HepG2 (cell line): ENCODE measurements around the gene SORBS2. TPM values are rescaled to one million over a fixed set of nuclear protein-coding genes. Genes with fewer than 3 reads are reported as not detected.

Experiments used
- GZF1 ChIP-seq: sonication (generic); formaldehyde crosslinking; IDR thresholded peaks from 2 replicates; pipeline ENCODE4 v1.5.1; 2020; ENCODE audit warnings: mild to moderate bottlenecking, missing genetic modification reagents
- KDM1A ChIP-seq: IDR thresholded peaks from 2 replicates; pipeline ENCODE4 v1.6.1; 2016; ENCODE audit warnings: missing compliant biosample characterization
- MTERF4 ChIP-seq: sonication (generic); formaldehyde crosslinking; IDR thresholded peaks from 2 replicates; pipeline ENCODE4 v1.8.0; 2023; ENCODE audit warnings: mild to moderate bottlenecking, missing genetic modification reagents
- NR0B2 ChIP-seq: sonication (generic); formaldehyde crosslinking; IDR thresholded peaks from 2 replicates; pipeline ENCODE4 v1.4.0; 2020; ENCODE audit warnings: mild to moderate bottlenecking, missing genetic modification reagents
- RAD21 ChIP-seq: fragments of 450-650 bp; formaldehyde crosslinking; IDR thresholded peaks from 2 replicates; pipeline ENCODE4 v1.5.0; 2020; ENCODE audit warnings: mild to moderate bottlenecking
- SKIL ChIP-seq: sonication (generic); formaldehyde crosslinking; IDR thresholded peaks from 2 replicates; pipeline ENCODE4 v1.8.0; 2022; ENCODE audit warnings: missing genetic modification reagents, mild to moderate bottlenecking, moderate library complexity, borderline replicate concordance
- SNAPC4 ChIP-seq: sonication (generic); formaldehyde crosslinking; IDR thresholded peaks from 2 replicates; pipeline ENCODE4 v1.4.0; 2020; ENCODE audit warnings: mild to moderate bottlenecking, missing genetic modification reagents
- THRA ChIP-seq: sonication (generic); formaldehyde crosslinking; IDR thresholded peaks from 2 replicates; pipeline ENCODE4 v1.4.0; 2020; ENCODE audit warnings: missing genetic modification reagents, borderline replicate concordance
- TRAFD1 ChIP-seq: sonication (generic); formaldehyde crosslinking; IDR thresholded peaks from 2 replicates; pipeline ENCODE4 v1.5.1; 2020; ENCODE audit warnings: missing genetic modification reagents, mild to moderate bottlenecking, borderline replicate concordance
- ZNF543 ChIP-seq: sonication (generic); formaldehyde crosslinking; IDR thresholded peaks from 2 replicates; pipeline ENCODE4 v1.4.0; 2020; ENCODE audit warnings: mild to moderate bottlenecking, missing genetic modification reagents
- ZNF674 ChIP-seq: sonication (generic); formaldehyde crosslinking; IDR thresholded peaks from 2 replicates; pipeline ENCODE4 v1.5.0; 2020; ENCODE audit warnings: low read depth, mild to moderate bottlenecking, missing genetic modification reagents
- polyA plus RNA-seq, 8 experiments: library from polyadenylated mRNA; depleted of rRNA in 3 of 8; stranded (reverse) in 7 of 8; unstranded in 1 of 8; fragments of >200 nt; fragmentation: Illumina TruSeq in 4 of 8; extraction: Trizol in 4 of 8; gene quantifications; 2 replicates each; pipeline versions ENCODE4 v1.2.1 to v1.2.3, GENCODE V29; 2011 to 2016; ENCODE audit warnings: low read depth in 4 of 8, missing spikeins in 1 of 8, mixed read lengths in 1 of 8; ENCODE audit not compliant: insufficient read depth in 1 of 8
- total RNA-seq, 5 experiments: library from RNA; depleted of rRNA; stranded (reverse); fragments of >200 nt; fragmentation: Illumina TruSeq; extraction: Trizol; gene quantifications; 2 replicates each; pipeline ENCODE4 v1.2.3, GENCODE V29; 2016; ENCODE audit warnings: low read depth in 1 of 5

SORBS2 gene
- total and polyA plus RNA-seq, 2 of the 13 experiments (the other 11 are each of a cell fraction or from before 2014, with no cell fraction given) = 25.0 to 80.5 TPM

- TF ChIP-seq TRAFD1 (CRISPR knock-in tag) (no peak), SKIL (CRISPR knock-in tag) (no peak), THRA (CRISPR knock-in tag) (0 out of 2 replicates have a peak, but pooled peaks have one; percentile 13), ZNF543 (CRISPR knock-in tag) (no peak), KDM1A (CRISPR knock-in tag) (no peak), SNAPC4 (no peak), NR0B2 (no peak), MTERF4 (no peak), ZNF674 (CRISPR knock-in tag) (no peak), RAD21 (CRISPR knock-in tag) (peak; percentile 21; the same call in 1 of the 2 replicates), GZF1 (CRISPR knock-in tag) (no peak)
Observed at GRCh38 chr4:185567381-185568376, 244.3 kb downstream of the SORBS2 start (continued).
